Subcutaneous adipose tissue (tissue), 4 donors: ENCODE measurements around the gene SPNS2. TPM values are rescaled to one million over a fixed set of nuclear protein-coding genes. Genes with fewer than 3 reads are reported as not detected.

Experiments
- total RNA-seq, 4 donors: library from RNA; depleted of rRNA; stranded (reverse); fragments of >200 nt; gene quantifications; one replicate each; pipeline ENCODE4 v1.1.0, GENCODE V29; 2016
- TF ChIP-seq, protein P1 (sequence below): fragments of 450-650 bp; IDR thresholded peaks from one replicate; pipeline ENCODE4 v1.5.1; 2016; ENCODE audit warnings: low read depth, mild to moderate bottlenecking, control low read depth, antibody characterized with exemption, moderate library complexity

Gene SPNS2
- total RNA-seq, 4 donors from 2014 or later: 3.2 to 31.8 (median 13.4) TPM

DNA sequence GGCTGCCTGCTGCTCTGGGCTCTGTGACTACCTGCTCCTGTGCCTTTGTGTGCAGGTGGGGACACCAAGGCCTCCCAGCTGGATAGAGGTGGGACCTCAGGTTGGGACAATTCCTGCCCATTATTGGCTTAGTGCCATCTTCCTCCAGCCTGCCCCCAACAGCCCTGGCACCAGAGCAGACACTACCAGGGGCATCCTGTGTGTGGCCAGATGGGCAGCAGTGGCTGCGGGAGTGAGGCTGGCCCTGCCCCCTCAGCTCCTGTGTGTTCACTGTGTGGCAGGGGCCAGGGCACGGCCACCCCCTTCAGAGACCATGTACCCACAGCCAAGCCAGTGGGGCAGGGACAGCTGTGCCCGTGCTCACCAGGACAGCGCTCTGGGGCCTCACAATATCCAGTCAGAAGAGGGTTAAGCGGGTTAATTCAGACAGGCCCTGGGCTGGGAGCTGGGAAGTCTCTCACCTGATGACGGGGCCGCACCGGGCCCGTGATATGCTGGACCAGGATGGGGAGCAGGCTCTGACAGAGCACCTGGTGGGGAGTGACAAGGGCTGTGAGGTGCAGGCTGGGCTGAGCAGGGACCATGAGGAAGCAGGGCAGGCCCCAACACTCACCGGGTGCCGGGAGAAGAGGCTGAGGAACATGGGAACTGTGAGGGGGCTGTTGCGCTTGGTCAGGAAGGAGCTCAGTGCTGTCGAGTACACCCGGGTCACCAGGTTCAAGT is 43.5 kb downstream of the SPNS2 start:
- TF ChIP-seq, protein P1, sequence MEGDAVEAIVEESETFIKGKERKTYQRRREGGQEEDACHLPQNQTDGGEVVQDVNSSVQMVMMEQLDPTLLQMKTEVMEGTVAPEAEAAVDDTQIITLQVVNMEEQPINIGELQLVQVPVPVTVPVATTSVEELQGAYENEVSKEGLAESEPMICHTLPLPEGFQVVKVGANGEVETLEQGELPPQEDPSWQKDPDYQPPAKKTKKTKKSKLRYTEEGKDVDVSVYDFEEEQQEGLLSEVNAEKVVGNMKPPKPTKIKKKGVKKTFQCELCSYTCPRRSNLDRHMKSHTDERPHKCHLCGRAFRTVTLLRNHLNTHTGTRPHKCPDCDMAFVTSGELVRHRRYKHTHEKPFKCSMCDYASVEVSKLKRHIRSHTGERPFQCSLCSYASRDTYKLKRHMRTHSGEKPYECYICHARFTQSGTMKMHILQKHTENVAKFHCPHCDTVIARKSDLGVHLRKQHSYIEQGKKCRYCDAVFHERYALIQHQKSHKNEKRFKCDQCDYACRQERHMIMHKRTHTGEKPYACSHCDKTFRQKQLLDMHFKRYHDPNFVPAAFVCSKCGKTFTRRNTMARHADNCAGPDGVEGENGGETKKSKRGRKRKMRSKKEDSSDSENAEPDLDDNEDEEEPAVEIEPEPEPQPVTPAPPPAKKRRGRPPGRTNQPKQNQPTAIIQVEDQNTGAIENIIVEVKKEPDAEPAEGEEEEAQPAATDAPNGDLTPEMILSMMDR: no peak

DNA sequence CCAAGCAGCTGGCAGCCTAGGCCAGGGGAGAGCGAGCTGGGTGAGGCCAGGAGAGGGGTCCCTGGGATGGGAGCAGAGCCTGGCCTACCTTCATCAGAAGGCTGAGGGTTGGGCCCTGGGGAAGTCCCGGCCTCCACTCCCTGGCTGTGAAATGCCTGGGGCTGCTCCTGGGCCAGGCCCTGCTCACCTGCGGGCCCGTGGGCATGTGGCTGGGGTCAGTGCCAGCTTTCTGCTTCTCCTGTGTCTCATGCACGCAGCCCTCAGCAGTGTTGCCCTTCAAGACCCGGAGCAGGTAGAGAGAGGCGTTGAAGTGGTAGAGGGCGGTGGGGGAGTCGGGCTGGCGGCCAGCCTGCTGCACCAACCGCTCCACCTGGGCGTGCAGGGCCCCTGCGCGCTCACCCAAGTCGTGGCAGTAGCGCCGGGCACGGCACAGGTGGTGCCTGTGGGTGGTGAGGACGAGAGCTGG is 44.1 kb downstream of the SPNS2 start:
- TF ChIP-seq, protein P1: no peak

DNA sequence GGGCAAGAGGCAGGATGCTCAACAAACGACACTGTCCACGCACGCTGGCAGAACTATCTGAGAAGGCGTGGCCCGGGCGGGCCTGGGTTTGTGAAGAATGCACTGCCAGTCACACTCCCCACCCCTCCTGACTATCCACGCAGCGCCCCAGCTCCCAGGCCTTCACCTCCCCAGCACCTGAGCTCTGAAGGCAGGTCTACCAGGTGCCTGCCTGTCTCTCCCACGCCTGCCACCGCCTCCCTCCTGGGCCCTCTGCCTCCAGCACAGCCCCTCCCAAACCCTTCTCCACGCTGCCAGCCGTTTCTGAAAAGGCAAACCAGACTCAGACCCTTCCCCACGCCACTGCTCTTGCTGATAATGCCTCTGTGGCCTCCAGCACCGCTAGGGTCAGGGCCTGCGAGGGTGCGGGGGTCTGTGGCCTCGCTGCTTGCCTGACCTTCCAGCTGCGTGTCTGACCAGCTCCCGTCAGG is 44.9 kb downstream of the SPNS2 start:
- TF ChIP-seq, protein P1: no peak

DNA sequence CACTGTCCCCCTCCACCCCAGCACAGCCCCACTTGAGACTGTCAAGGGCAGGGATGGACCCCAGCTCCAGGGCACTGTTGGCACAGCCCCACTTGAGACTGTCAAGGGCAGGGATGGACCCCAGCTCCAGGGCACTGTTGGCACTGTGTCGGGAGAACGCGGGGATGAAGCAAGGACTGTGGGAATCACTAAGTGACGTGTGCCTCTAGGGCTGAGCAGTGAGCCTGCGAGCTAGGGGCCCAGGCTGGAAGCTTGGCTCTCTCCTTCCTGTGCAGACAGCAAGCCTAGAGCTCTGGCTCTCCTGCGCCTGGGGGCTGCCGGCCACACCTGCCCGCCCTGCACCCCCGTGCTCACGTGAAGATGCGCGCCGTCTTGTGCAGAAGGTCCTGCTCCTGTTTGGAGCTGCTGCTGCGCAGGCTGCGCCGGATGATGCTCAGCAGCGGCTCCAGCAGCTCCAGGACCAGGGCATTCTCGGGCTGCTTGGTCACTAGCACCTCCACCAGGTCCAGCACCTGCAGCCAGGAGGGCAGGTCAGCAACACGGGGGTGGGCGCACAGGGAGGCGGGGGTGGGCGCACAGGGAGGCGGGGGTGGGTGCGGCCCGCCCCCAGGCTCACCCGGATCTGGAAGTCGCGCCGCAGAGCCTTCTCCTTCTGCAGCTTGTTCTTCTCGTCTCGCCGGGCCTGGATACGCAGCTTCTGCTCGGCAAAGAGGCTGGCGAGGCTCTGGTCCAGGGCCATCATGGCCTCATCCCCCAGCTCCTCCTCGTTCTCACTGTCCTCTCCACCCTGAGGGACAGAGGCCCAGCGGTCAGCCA is 45.7 kb downstream of the SPNS2 start:
- TF ChIP-seq, protein P1: no peak

DNA sequence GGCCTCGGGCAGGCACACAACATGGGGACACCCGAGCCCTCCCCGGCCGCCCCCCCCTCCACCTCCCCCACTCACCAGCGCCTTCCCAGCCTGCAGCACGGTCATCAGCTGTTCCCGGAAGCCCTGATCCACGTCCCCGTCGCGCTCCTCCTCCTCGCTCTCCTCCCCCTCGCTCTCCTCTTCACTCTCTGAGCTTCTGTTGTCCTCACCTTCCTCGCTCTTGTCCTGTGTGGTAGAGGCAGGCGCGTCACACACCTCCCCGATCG is 46.2 kb downstream of the SPNS2 start:
- TF ChIP-seq, protein P1: no peak

DNA sequence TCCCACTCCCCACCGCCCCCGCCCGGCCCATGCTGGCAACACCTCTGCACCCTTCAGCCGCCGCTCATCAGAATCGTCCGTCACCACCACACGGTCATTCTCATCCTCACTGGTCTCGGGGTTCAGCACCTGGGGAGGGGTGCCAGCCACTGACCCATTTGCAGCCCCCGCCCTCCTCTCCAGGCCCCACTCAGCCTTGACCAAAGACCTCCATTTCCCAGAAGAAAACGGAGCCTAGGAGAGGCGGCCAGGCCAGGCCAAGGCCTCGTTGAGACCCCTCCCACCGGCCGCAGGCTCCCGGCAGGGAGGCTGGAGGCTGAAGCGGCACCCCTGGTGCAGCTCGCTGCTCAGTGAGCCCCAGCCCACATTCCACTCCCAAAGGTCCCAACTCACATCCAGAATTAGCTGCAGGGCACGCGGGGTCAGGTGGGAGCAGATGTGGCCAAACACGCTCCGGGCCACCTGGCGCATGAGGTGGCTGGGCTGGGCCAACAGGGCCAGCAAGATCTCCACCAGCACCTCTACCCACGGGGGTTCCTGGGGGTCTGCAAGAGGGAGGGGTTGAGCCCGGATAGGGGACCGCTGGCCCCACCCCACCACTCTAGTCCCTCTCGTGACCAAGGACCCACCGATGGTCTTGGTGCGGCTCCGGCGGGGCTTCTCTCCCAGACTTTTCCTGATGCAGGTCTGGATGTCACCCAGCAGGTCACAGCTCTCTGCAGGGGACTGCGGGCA is 46.7 kb downstream of the SPNS2 start:
- TF ChIP-seq, protein P1: no peak
